OCI-LY7 (cell line): ENCODE measurements around the gene NOTCH2NLA. TPM values are rescaled to one million over a fixed set of nuclear protein-coding genes. Genes with fewer than 3 reads are reported as not detected.
"Not testable (repeated sequence)": the region's sequence is repeated elsewhere in the genome, so short reads cannot be mapped to it uniquely, and the experiment has no call there.

ENCODE experiments used
- Bru-seq: library from RNA; stranded (reverse); fragments of 400-500 nt; gene quantifications from one replicate; lab custom pipeline; 2021; lab: Mats Ljungman, UMichigan
- BruChase-seq, 2 experiments: library from RNA; stranded (reverse); fragments of 400-500 nt; gene quantifications; one replicate each; lab custom pipeline; 2021; lab: Mats Ljungman, UMichigan
- BruUV-seq: library from RNA; stranded (reverse); fragments of 400-500 nt; replicated peaks from 2 replicates; lab custom pipeline; 2021; lab: Mats Ljungman, UMichigan
- CTCF ChIA-PET: fragments of 300-600 bp; sonication (Branson Sonifier 250); formaldehyde crosslinking; loops from one replicate; lab custom pipeline; 2022; ENCODE audit warnings: antibody characterized with exemption; ENCODE audit not compliant: unreplicated experiment; lab: Charles Lee
- POLR2A ChIA-PET: fragments of 300-600 bp; sonication (Branson Sonifier 250); formaldehyde crosslinking; loops from one replicate; lab custom pipeline; 2022; ENCODE audit warnings: antibody characterized with exemption; lab: Charles Lee
- DNase-seq: peaks from one replicate; pipeline ENCODE4 v3.0.0-alpha.2; 2015; ENCODE audit warnings: low spot score
- H2AFZ ChIP-seq: fragments of 200-600 bp; sonication (generic), shearing (Covaris generic); 2 replicates; pipeline ENCODE4 v1.6.1; 2014; ENCODE audit warnings: mild to moderate bottlenecking, antibody characterized with exemption, low read length, moderate library complexity
- H3K27ac ChIP-seq: fragments of 200-600 bp; sonication (generic); 2 replicates; pipeline ENCODE4 v1.5.1; 2014; ENCODE audit warnings: mixed run types, low read depth, mild to moderate bottlenecking, moderate library complexity, low read length, inconsistent platforms; ENCODE audit not compliant: poor library complexity, severe bottlenecking
- H3K36me3 ChIP-seq: fragments of 200-600 bp; sonication (generic); 2 replicates; pipeline ENCODE4 v1.6.1; 2014; ENCODE audit warnings: mild to moderate bottlenecking, antibody characterized with exemption, low read length, moderate library complexity, mixed read lengths; ENCODE audit not compliant: insufficient read depth
- H3K4me1 ChIP-seq: fragments of 200-600 bp; sonication (generic); 2 replicates; pipeline ENCODE4 v1.5.1; 2014; ENCODE audit warnings: mild to moderate bottlenecking, low read length; ENCODE audit not compliant: insufficient read depth, poor library complexity, severe bottlenecking
- H3K4me2 ChIP-seq: fragments of 200-600 bp; sonication (generic); 2 replicates; pipeline ENCODE4 v1.6.1; 2014; ENCODE audit warnings: mild to moderate bottlenecking, low read length
- H3K4me3 ChIP-seq: fragments of 200-600 bp; sonication (generic); 2 replicates; pipeline ENCODE4 v1.5.1; 2014; ENCODE audit warnings: mild to moderate bottlenecking, low read depth, low read length; ENCODE audit not compliant: poor library complexity, severe bottlenecking
- H3K79me2 ChIP-seq: fragments of 200-600 bp; sonication (generic); 2 replicates; pipeline ENCODE4 v1.6.1; 2016; ENCODE audit warnings: low read depth, mild to moderate bottlenecking, low read length, moderate library complexity, mixed read lengths; ENCODE audit not compliant: insufficient read depth
- H3K9me2 ChIP-seq: fragments of 200-600 bp; sonication (generic); 2 replicates; pipeline ENCODE4 v1.6.1; 2016; ENCODE audit warnings: mild to moderate bottlenecking, low read length, mixed read lengths; ENCODE audit not compliant: insufficient read depth
- H3K9me3 ChIP-seq: fragments of 200-600 bp; sonication (generic); 2 replicates; pipeline ENCODE4 v1.6.1; 2014; ENCODE audit warnings: mild to moderate bottlenecking, mixed run types, low read length, mixed read lengths
- H4K20me1 ChIP-seq: fragments of 200-600 bp; sonication (generic); 2 replicates; pipeline ENCODE4 v1.6.1; 2014; ENCODE audit warnings: mild to moderate bottlenecking, antibody characterized with exemption, low read length, moderate library complexity, mixed read lengths; ENCODE audit not compliant: insufficient read depth
- intact Hi-C: fragments of 100-400 bp; cut with micrococcal nuclease; formaldehyde crosslinking; loops from one replicate; pipeline ENCODE4 v1.10.0; 2022; ENCODE audit not compliant: unreplicated experiment
- long read RNA-seq: library from polyadenylated mRNA; stranded (forward); transcript quantifications from one replicate; pipeline ENCODE4 v2.0.0, GENCODE V29; 2022
- total RNA-seq, 2 experiments: library from RNA; depleted of rRNA in 1 of 2; stranded (reverse); fragments of >200 nt in 1 of 2; shearing (Covaris generic) in 1 of 2; gene quantifications; 2 replicates each; pipeline ENCODE4 v1.2.3, GENCODE V29; 2014 to 2022

NOTCH2NLA gene
- total RNA-seq (2014; rRNA removed; shearing (Covaris generic)) = 19.6 and 21.9 TPM in 2 replicates
- 31.1 and 36.4 TPM in 2 replicates for total RNA-seq (2022)
- percentile 68 among the genes with signal in this experiment for Bru-seq, nascent RNA
- percentile 59 among the genes with signal in this experiment for BruChase-seq, experiment 1, labeled RNA remaining after a 6-hour chase
- BruChase-seq, experiment 2, labeled RNA remaining after a 2-hour chase = percentile 73 among the genes with signal in this experiment
- long read RNA-seq, transcript NOTCH2NLA-201 (5 exons, 1,874 nt) = major isoform, 14 of 23 reads
- long read RNA-seq, partial matches to known transcripts = 0 of 23 reads
- long read RNA-seq, other reads (novel, unspliced or antisense) = 9 of 23 reads

DNA sequence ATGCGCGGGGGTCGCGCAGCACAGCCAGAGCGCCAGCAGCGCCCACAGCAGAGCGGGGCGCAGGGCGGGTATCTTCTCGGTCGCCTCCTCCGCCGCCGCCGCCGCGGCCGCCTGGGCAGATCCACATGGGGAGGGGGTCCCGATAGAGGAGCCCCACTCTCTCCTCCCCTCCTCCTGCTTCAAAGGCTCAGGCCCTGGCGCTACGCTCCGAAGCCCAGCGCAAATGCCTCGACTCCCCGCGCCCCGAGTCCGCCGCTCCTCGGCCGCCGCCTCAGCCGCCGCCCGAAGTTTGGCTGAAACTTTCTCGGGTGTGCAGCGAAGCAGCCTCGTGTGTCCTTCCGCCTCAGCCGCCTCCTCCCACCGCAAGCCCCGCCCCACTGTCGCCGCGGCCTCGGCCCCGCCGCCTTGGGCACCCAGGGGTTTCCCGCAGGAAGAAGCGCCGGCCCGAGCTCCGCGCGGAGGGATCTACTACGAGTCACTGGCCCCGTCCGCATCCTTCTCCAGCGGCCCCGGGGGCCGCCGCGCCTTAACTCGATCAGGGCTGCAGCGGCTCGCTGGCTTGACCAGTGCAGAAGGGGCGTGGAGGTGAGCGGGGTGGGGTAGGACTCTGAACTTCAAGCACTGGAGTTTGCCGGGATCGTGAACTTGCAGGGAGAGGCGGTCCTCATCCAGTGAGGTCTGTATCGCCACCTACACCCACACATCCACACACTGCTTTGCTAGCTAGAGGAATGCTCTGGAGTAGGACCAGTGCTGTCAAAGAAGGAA, at the start of gene NOTCH2NLA:
NOTCH2NLA (minus strand) TSS at position 312 of the 768 bp plus-strand sequence. CDS start 39,684 bp downstream, outside the sequence.
- H3K9me2 ChIP-seq, H3K9me3 ChIP-seq, H2AFZ ChIP-seq, H3K27ac ChIP-seq, DNase-seq, CTCF ChIA-PET, H3K4me1 ChIP-seq, H4K20me1 ChIP-seq, intact Hi-C loops, H3K36me3 ChIP-seq, BruUV-seq, POLR2A ChIA-PET, H3K79me2 ChIP-seq: not testable (repeated sequence)
- Histone ChIP-seq H3K4me2 (peak within 1 kb of the TSS; percentile 69), H3K4me3 (peak within 1 kb of the TSS; percentile 71)

DNA sequence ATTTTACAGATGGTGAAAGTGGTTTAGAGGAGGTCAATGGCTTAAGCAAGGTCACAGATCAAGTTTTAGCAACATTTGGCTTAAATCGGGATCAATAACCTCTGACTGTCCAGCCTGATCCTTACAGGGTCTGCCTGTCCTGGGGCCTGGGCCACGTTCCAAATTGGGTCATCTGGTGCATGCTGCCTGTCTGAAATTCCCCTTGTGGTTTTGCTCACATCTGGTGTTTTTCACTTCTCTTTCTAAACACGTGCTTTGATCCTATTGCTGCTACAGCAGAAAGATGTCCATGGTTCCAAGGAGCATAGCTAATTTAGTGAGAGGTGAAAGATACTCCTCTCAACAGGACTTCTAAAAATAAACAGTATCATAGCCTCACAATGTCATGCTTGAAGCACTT, 49.5 kb upstream of the NOTCH2NLA start:
- CTCF ChIA-PET, H3K9me3 ChIP-seq, H3K4me2 ChIP-seq, H4K20me1 ChIP-seq, H3K27ac ChIP-seq, H3K9me2 ChIP-seq, H2AFZ ChIP-seq, DNase-seq, H3K79me2 ChIP-seq, H3K4me3 ChIP-seq, H3K4me1 ChIP-seq, POLR2A ChIA-PET, H3K36me3 ChIP-seq, intact Hi-C loops, BruUV-seq: not testable (repeated sequence)

DNA sequence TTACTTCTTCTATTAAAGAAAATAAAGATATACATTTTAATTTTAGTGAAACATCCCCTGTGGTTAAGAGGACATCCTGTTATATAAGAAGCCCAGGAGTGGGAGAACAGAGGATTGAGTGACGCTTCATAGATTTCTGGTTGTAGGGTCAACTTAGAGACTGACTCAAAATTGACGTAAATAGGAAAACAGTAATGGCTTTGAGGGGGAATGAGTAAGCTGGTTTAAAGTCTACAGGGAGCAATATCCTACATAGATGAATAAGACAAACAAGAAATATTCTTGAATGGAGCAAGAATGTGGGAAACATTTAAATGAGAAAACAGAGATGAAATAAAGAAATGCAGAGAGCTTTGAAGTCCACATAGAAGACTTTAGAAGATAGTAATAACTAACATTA, 48.3 kb upstream of the NOTCH2NLA start:
- H3K4me3 ChIP-seq, BruUV-seq: not testable (repeated sequence)

DNA sequence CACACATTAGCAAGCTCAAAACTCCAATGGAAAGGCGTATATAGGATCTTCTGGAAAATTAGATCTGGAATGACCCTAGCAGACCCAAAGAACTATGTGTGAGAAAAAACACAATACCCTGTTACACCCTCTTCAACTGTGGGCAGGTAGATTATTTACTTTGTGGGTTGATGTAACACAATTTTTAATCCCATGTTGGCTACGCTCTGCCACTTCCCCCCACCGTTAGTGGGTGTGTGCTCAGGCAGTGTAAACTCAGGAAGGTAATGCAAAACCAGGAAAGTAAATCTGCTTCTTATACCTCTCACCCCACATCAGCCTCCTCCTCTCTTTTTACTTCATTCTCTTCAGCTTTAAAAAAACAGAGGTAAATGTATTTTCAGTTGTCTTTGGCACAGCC, 45.3 kb upstream of the NOTCH2NLA start:
- H3K4me1 ChIP-seq, H4K20me1 ChIP-seq, CTCF ChIA-PET, H3K4me3 ChIP-seq, H3K79me2 ChIP-seq, H2AFZ ChIP-seq, H3K9me2 ChIP-seq, H3K9me3 ChIP-seq, H3K27ac ChIP-seq, BruUV-seq, H3K36me3 ChIP-seq, POLR2A ChIA-PET, DNase-seq, H3K4me2 ChIP-seq, intact Hi-C loops: not testable (repeated sequence)

More for the DNA sequence above, 48.3 kb upstream of the NOTCH2NLA start:
- H4K20me1 ChIP-seq, intact Hi-C loops, H2AFZ ChIP-seq, H3K4me2 ChIP-seq, H3K9me3 ChIP-seq, POLR2A ChIA-PET, DNase-seq, H3K79me2 ChIP-seq, H3K4me1 ChIP-seq, H3K36me3 ChIP-seq, H3K9me2 ChIP-seq, H3K27ac ChIP-seq, CTCF ChIA-PET: not testable (repeated sequence)

DNA sequence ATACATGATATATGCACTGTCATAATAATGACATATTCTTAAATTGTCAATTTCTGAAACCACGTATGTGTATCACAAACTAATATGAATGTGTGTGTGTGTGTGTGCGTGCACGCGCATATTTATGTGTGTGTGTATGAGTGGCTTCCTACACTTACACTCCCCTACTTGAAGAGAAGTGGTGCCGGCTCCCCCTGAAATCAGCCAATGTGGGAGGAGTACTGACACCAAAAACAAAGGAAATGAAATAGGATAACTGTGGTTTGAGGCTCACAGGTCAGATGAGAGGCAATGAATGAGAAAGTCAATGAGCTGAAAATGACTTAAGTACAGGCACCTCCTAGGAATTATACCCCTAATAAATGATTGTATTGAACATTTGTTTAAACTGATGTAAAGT, 44.4 kb upstream of the NOTCH2NLA start:
- DNase-seq, H3K27ac ChIP-seq, intact Hi-C loops, BruUV-seq, H3K79me2 ChIP-seq, H3K9me2 ChIP-seq, H3K9me3 ChIP-seq, H3K4me3 ChIP-seq, H2AFZ ChIP-seq, H4K20me1 ChIP-seq, H3K4me2 ChIP-seq, CTCF ChIA-PET, POLR2A ChIA-PET, H3K36me3 ChIP-seq, H3K4me1 ChIP-seq: not testable (repeated sequence)

DNA sequence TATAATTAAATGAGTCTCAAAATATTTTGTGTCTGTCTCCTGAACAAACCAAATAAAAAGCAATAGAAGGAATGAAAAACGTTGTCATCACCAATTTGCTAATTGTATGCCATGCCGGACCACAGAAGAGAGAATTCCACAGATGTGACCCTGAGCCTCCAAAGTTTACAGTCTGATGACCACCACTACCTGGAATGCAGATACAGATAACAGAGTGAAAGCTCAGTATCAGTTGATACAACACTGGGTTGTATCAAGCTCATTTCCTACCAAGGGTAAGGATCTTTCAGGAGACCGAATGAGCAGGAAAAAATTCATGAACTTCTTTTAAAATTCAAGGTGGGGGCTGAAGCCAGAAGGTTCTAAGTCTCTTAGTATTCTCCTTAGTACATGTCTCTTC, 43.9 kb upstream of the NOTCH2NLA start:
- H2AFZ ChIP-seq, H4K20me1 ChIP-seq, CTCF ChIA-PET, H3K4me1 ChIP-seq, POLR2A ChIA-PET, H3K9me3 ChIP-seq, H3K27ac ChIP-seq, intact Hi-C loops, DNase-seq, H3K79me2 ChIP-seq, H3K4me2 ChIP-seq, H3K36me3 ChIP-seq, BruUV-seq, H3K9me2 ChIP-seq, H3K4me3 ChIP-seq: not testable (repeated sequence)
